B cell (primary cell): ENCODE measurements around the gene DGKQ. TPM values are rescaled to one million over a fixed set of nuclear protein-coding genes. Genes with fewer than 3 reads are reported as not detected.

Experiments used
- ATAC-seq: fragments of 200-7000 bp; cut with Tn5 transposase; one replicate; pipeline ENCODE4 v1.10.0; 2021; ENCODE audit warnings: low read depth, mild to moderate bottlenecking, moderate number of reproducible peaks, moderate library complexity
- CTCF ChIA-PET: fragments of 350-600 bp; sonication (Branson Sonifier 250); formaldehyde crosslinking; loops from one replicate; lab custom pipeline; 2021; ENCODE audit warnings: antibody characterized with exemption, inconsistent platforms; lab: Charles Lee
- POLR2A ChIA-PET: fragments of 350-600 bp; sonication (Branson Sonifier 250); formaldehyde crosslinking; loops from one replicate; lab custom pipeline; 2021; ENCODE audit warnings: antibody characterized with exemption; lab: Charles Lee
- DNase-seq: peaks from one replicate; pipeline ENCODE4 v3.0.0; 2013
- H2AFZ ChIP-seq: 2 replicates; pipeline ENCODE4 v1.6.1; 2012; ENCODE audit warnings: mild to moderate bottlenecking, low read depth, low read length; ENCODE audit not compliant: insufficient read depth, poor library complexity, severe bottlenecking
- H3K27ac ChIP-seq, 2 donors: 1 replicate in 1 of 2; 2 replicates in 1 of 2; pipeline ENCODE4 v1.5.1; 2012 to 2013; ENCODE audit warnings: low read length in 2 of 2, mild to moderate bottlenecking in 2 of 2, moderate library complexity in 1 of 2
- H3K27me3 ChIP-seq, 4 experiments: fragments of 200-600 bp in 1 of 4; sonication (generic) in 1 of 4; replicated peaks in 1 of 4; 1 replicate in 2 of 4; 2 replicates in 2 of 4; pipeline versions ENCODE4 v1.6.1 to v1.7.0; 2013 to 2016; ENCODE audit warnings: low read length in 3 of 4, mild to moderate bottlenecking in 2 of 4, mixed read lengths in 1 of 4, moderate library complexity in 1 of 4; ENCODE audit not compliant: insufficient read depth in 4 of 4, control insufficient read depth in 3 of 4; ENCODE audit errors: control extremely low read depth in 1 of 4
- H3K36me3 ChIP-seq, 2 experiments: replicated peaks in 1 of 2; 1 replicate in 1 of 2; 2 replicates in 1 of 2; pipeline versions ENCODE4 v1.6.1 to v1.7.1; 2013; ENCODE audit warnings: low read length in 1 of 2; ENCODE audit not compliant: insufficient read depth in 2 of 2, control insufficient read depth in 1 of 2; ENCODE audit errors: control extremely low read depth in 1 of 2, extremely low read depth in 1 of 2
- H3K4me1 ChIP-seq, 2 donors: fragments of 200-600 bp in 1 of 2; sonication (generic) in 1 of 2; 1 replicate in 1 of 2; 2 replicates in 1 of 2; pipeline versions ENCODE4 v1.5.1 to v1.6.1; 2013 to 2017; ENCODE audit warnings: low read length in 2 of 2; ENCODE audit not compliant: control insufficient read depth in 2 of 2, insufficient read depth in 2 of 2
- H3K4me2 ChIP-seq: replicated peaks from 2 replicates; pipeline ENCODE3; 2012; ENCODE audit warnings: mild to moderate bottlenecking, low read depth, low read length; ENCODE audit not compliant: poor library complexity, severe bottlenecking
- H3K4me3 ChIP-seq, 5 experiments: fragments of 200-600 bp in 1 of 5; sonication (generic) in 1 of 5; 1 replicate in 3 of 5; 2 replicates in 2 of 5; pipeline versions ENCODE4 v1.5.1 to v1.7.0; 2011 to 2016; ENCODE audit warnings: low read length in 4 of 5, mild to moderate bottlenecking in 4 of 5, low read depth in 2 of 5, control low read depth in 1 of 5, moderate library complexity in 1 of 5; ENCODE audit not compliant: insufficient read depth in 1 of 5; ENCODE audit errors: control extremely low read depth in 1 of 5, extremely low read depth in 1 of 5
- H3K79me2 ChIP-seq: fragments of 200-600 bp; sonication (generic); one replicate; pipeline ENCODE4 v1.6.0; 2016; ENCODE audit warnings: low read length; ENCODE audit not compliant: control insufficient read depth, insufficient read depth
- H3K9ac ChIP-seq: fragments of 200-600 bp; sonication (generic); 2 replicates; pipeline ENCODE4 v1.6.1; 2017; ENCODE audit warnings: mild to moderate bottlenecking, low read length, moderate library complexity
- H3K9me3 ChIP-seq, 3 donors: one replicate each; pipeline versions ENCODE4 v1.6.1 to v1.7.1; 2013; ENCODE audit warnings: low read length in 2 of 3; ENCODE audit not compliant: control insufficient read depth in 2 of 3, insufficient read depth in 1 of 3; ENCODE audit errors: control extremely low read depth in 1 of 3
- H4K20me1 ChIP-seq: 2 replicates; pipeline ENCODE4 v1.6.0; 2012; ENCODE audit warnings: mild to moderate bottlenecking, low read length; ENCODE audit not compliant: insufficient read depth, control insufficient read depth, poor library complexity, severe bottlenecking
- H3K27ac Mint-ChIP-seq: one replicate; pipeline ENCODE4 v1.8.0; 2021; ENCODE audit warnings: mixed read lengths
- H3K27me3 Mint-ChIP-seq: one replicate; pipeline ENCODE4 v1.8.0; 2021; ENCODE audit warnings: mixed read lengths
- H3K4me1 Mint-ChIP-seq: one replicate; pipeline ENCODE4 v1.8.0; 2021; ENCODE audit warnings: mixed read lengths
- H3K4me3 Mint-ChIP-seq: one replicate; pipeline ENCODE4 v1.8.0; 2021; ENCODE audit warnings: mixed read lengths
- H3K9me3 Mint-ChIP-seq: one replicate; pipeline ENCODE4 v1.8.0; 2022; ENCODE audit warnings: mixed read lengths; ENCODE audit not compliant: insufficient read depth
- EZH2 ChIP-seq: IDR thresholded peaks from 2 replicates; pipeline ENCODE4 v1.6.1; 2012; ENCODE audit warnings: borderline replicate concordance, low read depth, mild to moderate bottlenecking, moderate library complexity, low read length; ENCODE audit not compliant: insufficient read depth, poor library complexity, severe bottlenecking
- WGBS: methylation state at CpG from one replicate; pipeline ENCODE4 v1.1.5; 2013; ENCODE audit warnings: missing lambda C conversion rate; ENCODE audit not compliant: insufficient coverage; 5-methylcytosine and 5-hydroxymethylcytosine counted together
- intact Hi-C: fragments of 100-400 bp; cut with micrococcal nuclease; formaldehyde crosslinking; loops from one replicate; pipeline ENCODE4 v1.10.0; 2022
- polyA plus RNA-seq: library from polyadenylated mRNA; depleted of rRNA; stranded (reverse); fragments of >200 nt; gene quantifications from 2 replicates; pipeline ENCODE4 v1.2.3, GENCODE V29; 2012
- total RNA-seq, 2 donors: library from RNA; stranded (reverse); fragments of 120-200 nt in 1 of 2; gene quantifications; 1 replicate in 1 of 2; 2 replicates in 1 of 2; pipeline versions ENCODE4 v1.2.3 to v1.2.4, GENCODE V29; 2013 to 2022

DGKQ gene
- total and polyA plus RNA-seq, 2 donors (not counting 1 experiment from before 2014, with no cell fraction given) = 22.6 to 30.4 TPM

- Histone ChIP-seq H3K4me1 (peaks cover 25 to 26% of the 10 kb centered on the region in 2 donors), H3K27ac (no peak overlapping the region), H3K27me3 (no peaks in the 10 kb centered on the region), H4K20me1 (peaks cover 14% of the 10 kb centered on the region), H3K4me2 (no peak overlapping the region), H2AFZ (no peak overlapping the region), H3K9me3 (no peaks in the 10 kb centered on the region), H3K36me3 (no peaks in the 10 kb centered on the region), H3K9ac (no peak overlapping the region), H3K79me2 (peaks cover 10% of the 10 kb centered on the region), H3K4me3 (no peak overlapping the region)
- intact Hi-C loops = loop anchor here (5.0 to 10.0 kb wide), 2 partner anchors 92 to 744 kb away; no protein-coding TSS in a partner anchor
- 97% methylated on average over 68 of the region's 69 CpGs for WGBS
- no peaks in the 10 kb centered on the region for H3K9me3 Mint-ChIP-seq
- POLR2A ChIA-PET = interaction anchor here (0.5 kb wide), 1 partner anchor 174 kb away, joined by 3 read pairs; no protein-coding TSS in a partner anchor
- TF ChIP-seq EZH2 = no peak
- ATAC-seq (no peak), DNase-seq (no peak)
- H3K27ac Mint-ChIP-seq = no peak overlapping the region
- no peak overlapping the region for H3K4me3 Mint-ChIP-seq
- peaks cover 26% of the 10 kb centered on the region for H3K4me1 Mint-ChIP-seq
- CTCF ChIA-PET = interaction anchor here (2.5 to 6.7 kb wide), 3 partner anchors 55 to 247 kb away, joined by 23 to 90 read pairs (median 68); partner anchors contain the start of genes GAK and TMEM175
- no peaks in the 10 kb centered on the region for H3K27me3 Mint-ChIP-seq
Measured at GRCh38 chr4:988726-989721, 15.7 kb upstream of the DGKQ start.
